ENCODE data around the gene MCC. TPM values are rescaled to one million over a fixed set of nuclear protein-coding genes. Genes with fewer than 3 reads are reported as not detected.

Gene MCC
- total RNA-seq, 1 donor from 2014 or later = 22.7 TPM

DNA sequence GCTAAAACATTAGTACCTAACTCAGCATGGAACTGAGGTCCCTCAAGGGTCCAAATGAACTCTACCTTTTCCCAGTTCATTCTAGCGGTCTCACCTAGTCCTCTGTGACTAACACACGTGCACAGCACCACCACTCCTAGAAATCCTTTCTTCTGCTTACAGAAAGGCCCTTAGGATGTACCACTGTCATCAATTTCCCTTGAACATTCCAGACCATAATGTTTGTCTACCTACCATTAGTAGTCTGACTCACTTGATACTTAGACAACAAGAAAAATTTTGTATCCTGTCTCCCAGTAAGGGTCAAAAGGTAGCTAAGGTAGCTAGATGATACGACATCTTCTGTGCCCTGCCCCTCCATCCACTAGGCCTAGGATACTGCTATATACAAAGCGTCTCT is 220.0 kb downstream of the MCC start:
- Mint-ChIP-seq H3K36me3 (ENCODE audit: low read depth, unreplicated experiment) (no peaks in the 10 kb centered on the region), H3K27ac (ENCODE audit: unreplicated experiment) (no peak overlapping the region), H3K9me3 (ENCODE audit: unreplicated experiment) (no peaks in the 10 kb centered on the region), H3K27me3 (ENCODE audit: unreplicated experiment) (peaks cover 4% of the 10 kb centered on the region), H3K4me1 (ENCODE audit: unreplicated experiment) (peaks cover 57% of the 10 kb centered on the region), H3K4me3 (ENCODE audit: unreplicated experiment) (no peak overlapping the region)
- DNase-seq (ENCODE audit: low spot score) = no peak
- TF ChIP-seq, protein P1, sequence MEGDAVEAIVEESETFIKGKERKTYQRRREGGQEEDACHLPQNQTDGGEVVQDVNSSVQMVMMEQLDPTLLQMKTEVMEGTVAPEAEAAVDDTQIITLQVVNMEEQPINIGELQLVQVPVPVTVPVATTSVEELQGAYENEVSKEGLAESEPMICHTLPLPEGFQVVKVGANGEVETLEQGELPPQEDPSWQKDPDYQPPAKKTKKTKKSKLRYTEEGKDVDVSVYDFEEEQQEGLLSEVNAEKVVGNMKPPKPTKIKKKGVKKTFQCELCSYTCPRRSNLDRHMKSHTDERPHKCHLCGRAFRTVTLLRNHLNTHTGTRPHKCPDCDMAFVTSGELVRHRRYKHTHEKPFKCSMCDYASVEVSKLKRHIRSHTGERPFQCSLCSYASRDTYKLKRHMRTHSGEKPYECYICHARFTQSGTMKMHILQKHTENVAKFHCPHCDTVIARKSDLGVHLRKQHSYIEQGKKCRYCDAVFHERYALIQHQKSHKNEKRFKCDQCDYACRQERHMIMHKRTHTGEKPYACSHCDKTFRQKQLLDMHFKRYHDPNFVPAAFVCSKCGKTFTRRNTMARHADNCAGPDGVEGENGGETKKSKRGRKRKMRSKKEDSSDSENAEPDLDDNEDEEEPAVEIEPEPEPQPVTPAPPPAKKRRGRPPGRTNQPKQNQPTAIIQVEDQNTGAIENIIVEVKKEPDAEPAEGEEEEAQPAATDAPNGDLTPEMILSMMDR (IDR thresholded peaks at IDR 0.05; ENCODE audit: unreplicated experiment) = no peak

DNA sequence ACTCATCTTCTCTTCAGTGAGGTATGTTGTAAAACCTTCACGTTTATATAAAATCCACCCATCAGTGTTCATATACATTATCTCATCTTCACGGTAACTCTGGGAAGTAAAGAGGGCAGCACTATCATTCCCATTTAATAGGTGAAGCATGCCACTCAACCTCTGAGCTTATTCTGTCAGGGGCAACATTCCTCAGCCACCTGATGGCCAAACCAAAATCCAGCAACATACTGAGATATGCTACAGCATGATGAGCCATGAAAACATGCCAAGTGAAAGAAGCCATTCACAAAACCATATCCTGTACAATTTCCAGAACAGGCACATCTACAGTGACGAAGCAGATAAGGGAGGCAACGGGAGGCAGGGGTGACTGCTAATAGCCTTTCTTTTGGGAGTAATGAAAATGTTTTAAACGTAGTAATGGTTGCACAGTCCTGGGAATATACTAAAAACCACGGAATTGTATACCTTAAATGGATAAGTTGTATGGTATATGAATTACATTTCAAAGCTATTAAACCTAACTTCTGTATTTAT is 220.8 kb downstream of the MCC start:
- H3K27ac Mint-ChIP-seq (ENCODE audit: unreplicated experiment) = no peak overlapping the region
- no peak for DNase-seq (ENCODE audit: low spot score)

DNA sequence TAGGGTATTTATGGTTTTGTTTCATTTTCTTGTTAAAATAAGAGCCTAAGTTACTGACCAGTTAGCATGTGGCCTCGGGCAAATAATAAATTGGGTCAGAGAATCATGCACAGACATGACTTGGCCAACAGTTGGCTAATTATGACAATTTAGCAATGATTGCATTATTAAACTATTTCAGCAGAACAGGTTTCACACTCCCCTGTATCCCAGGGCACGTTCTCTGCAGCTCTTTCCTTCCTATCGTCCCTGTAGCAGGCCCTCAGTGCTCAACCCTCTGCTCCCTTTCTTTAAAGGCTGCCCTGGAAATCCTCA is 221.4 kb downstream of the MCC start:
- no peak overlapping the region for H3K27ac Mint-ChIP-seq (ENCODE audit: unreplicated experiment)
- H3K27me3 Mint-ChIP-seq (ENCODE audit: unreplicated experiment) = peaks cover 4% of the 10 kb centered on the region
- H3K4me3 Mint-ChIP-seq (ENCODE audit: unreplicated experiment) = no peak overlapping the region
- no peaks in the 10 kb centered on the region for H3K36me3 Mint-ChIP-seq (ENCODE audit: low read depth, unreplicated experiment)
- DNase-seq (ENCODE audit: low spot score) = no peak
- TF ChIP-seq, protein P1 (IDR thresholded peaks at IDR 0.05; ENCODE audit: unreplicated experiment) = no peak
- H3K4me1 Mint-ChIP-seq (ENCODE audit: unreplicated experiment) = peaks cover 48% of the 10 kb centered on the region
- no peaks in the 10 kb centered on the region for H3K9me3 Mint-ChIP-seq (ENCODE audit: unreplicated experiment)

More for the DNA sequence above, 220.8 kb downstream of the MCC start:
- H3K36me3 Mint-ChIP-seq (ENCODE audit: low read depth, unreplicated experiment) = no peaks in the 10 kb centered on the region
- H3K27me3 Mint-ChIP-seq (ENCODE audit: unreplicated experiment) = peaks cover 4% of the 10 kb centered on the region
- H3K4me3 Mint-ChIP-seq (ENCODE audit: unreplicated experiment) = no peak overlapping the region
- H3K4me1 Mint-ChIP-seq (ENCODE audit: unreplicated experiment) = peaks cover 52% of the 10 kb centered on the region
- H3K9me3 Mint-ChIP-seq (ENCODE audit: unreplicated experiment) = no peaks in the 10 kb centered on the region
- TF ChIP-seq, protein P1 (IDR thresholded peaks at IDR 0.05; ENCODE audit: unreplicated experiment) = no peak

DNA sequence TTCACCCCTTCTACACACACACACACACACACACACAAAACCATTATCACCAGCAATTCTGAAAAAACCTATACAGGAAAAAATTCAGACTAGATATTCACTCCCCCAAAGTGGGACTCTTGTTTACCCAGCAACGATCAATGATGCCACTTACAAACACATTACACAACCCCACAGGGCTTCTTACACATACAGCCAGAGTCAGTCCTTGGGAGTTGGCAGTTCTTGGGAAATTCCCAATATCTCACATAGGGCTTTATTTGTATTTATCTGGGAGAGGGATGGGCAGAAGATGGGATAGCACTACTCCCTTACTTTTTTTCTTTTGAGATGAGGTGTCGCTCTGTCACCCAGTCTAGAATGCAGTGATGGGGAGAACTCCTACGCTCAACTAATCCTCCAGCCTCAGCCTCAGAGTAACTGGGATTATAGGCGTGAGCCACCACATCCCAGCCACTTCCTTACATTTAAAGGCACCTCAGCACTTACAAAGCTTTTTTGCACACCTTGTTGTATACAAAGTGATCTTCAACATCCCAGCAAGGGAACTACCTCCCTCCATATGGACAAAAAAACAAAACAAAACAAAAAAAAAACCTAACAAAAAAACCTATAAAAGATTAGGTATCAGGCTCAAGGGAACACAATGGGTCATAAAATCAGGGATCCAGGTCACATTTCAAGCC is 221.9 kb downstream of the MCC start:
- H3K27ac Mint-ChIP-seq (ENCODE audit: unreplicated experiment) = peak overlapping the region; percentile 5
- no peaks in the 10 kb centered on the region for H3K9me3 Mint-ChIP-seq (ENCODE audit: unreplicated experiment)
- DNase-seq (ENCODE audit: low spot score) = no peak
- H3K27me3 Mint-ChIP-seq (ENCODE audit: unreplicated experiment) = peaks cover 4% of the 10 kb centered on the region
- no peaks in the 10 kb centered on the region for H3K36me3 Mint-ChIP-seq (ENCODE audit: low read depth, unreplicated experiment)
- no peak overlapping the region for H3K4me3 Mint-ChIP-seq (ENCODE audit: unreplicated experiment)
- H3K4me1 Mint-ChIP-seq (ENCODE audit: unreplicated experiment) = peaks cover 44% of the 10 kb centered on the region
- TF ChIP-seq, protein P1 (IDR thresholded peaks at IDR 0.05; ENCODE audit: unreplicated experiment) = no peak

DNA sequence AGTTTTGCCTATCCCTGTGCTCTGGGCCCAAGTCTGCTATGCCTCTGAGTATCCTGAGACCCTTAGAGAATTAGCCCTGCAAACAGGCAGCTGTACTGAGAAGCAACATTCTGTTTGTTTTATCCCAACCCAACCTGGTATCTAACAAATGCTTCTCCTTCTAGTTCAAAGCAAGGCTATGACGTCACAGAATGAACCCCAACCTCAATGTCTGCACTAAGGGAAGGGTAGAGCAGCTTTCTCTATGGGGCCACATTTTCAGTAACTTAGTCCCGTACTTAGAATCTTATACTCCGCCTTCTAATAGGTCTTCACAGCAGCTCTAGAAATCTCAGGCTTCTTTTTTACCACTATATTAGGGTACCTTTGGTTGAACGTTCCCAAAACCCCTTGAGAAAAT is 223.1 kb downstream of the MCC start:
- DNase-seq (ENCODE audit: low spot score) = no peak
- Mint-ChIP-seq H3K4me3 (ENCODE audit: unreplicated experiment) (no peak overlapping the region), H3K9me3 (ENCODE audit: unreplicated experiment) (no peaks in the 10 kb centered on the region), H3K27ac (ENCODE audit: unreplicated experiment) (no peak overlapping the region), H3K36me3 (ENCODE audit: low read depth, unreplicated experiment) (no peaks in the 10 kb centered on the region), H3K4me1 (ENCODE audit: unreplicated experiment) (peaks cover 33% of the 10 kb centered on the region), H3K27me3 (ENCODE audit: unreplicated experiment) (peaks cover 4% of the 10 kb centered on the region)
- TF ChIP-seq, protein P1 (IDR thresholded peaks at IDR 0.05; ENCODE audit: unreplicated experiment) = no peak

Data from endothelial cell (in vitro differentiated cells).